PC-3 (cell line): ENCODE results near the gene HIVEP3.

Experiments
- EZH2 ChIP-seq: fragments of 300-600 bp; sonication (generic); IDR thresholded peaks from one replicate; pipeline ENCODE4 v1.6.1; 2017; ENCODE audit warnings: antibody characterized with exemption, mild to moderate bottlenecking, low read length; ENCODE audit not compliant: unreplicated experiment
- EZH2phosphoT487 ChIP-seq: fragments of 300-600 bp; sonication (generic); IDR thresholded peaks from 2 replicates; pipeline ENCODE4 v1.6.1; 2018; ENCODE audit warnings: mild to moderate bottlenecking, antibody characterized with exemption, low read length, borderline replicate concordance
- TF ChIP-seq, protein P1 (sequence below): fragments of 300-600 bp; sonication (generic); conservative IDR thresholded peaks from 2 replicates; pipeline ENCODE4 v1.5.1; 2017; ENCODE audit warnings: antibody characterized with exemption, low read depth, mild to moderate bottlenecking, low read length

DNA sequence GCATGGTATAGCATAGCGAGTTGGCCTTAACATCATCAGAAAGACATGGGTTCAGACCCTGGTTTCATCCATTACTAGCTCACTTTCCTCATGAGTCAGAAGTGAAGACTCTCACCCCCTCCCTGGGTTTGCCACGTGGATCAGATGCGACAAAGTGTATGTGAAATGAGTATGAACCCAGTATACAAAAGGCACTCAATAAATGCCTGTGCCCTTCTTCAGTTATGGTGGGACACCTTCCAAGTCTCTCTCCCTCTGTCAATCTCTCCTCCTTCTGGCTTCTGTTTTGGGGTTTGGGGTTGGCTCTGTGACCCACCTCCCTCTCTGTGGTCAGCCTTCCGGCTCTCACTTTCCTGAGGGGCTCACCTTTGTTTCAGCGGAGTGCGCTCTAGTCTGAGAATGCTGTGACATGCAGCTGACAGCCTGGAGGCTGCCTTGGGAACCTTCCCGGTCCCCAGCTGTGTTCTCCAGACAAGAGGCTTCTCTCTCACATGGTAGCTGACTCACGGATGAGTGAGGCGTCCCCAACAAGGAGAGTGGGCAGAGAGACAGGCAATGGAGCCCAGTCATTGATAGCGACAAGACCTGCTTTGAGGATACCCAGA, 279.3 kb downstream of the HIVEP3 start:
- TF ChIP-seq, protein P1, sequence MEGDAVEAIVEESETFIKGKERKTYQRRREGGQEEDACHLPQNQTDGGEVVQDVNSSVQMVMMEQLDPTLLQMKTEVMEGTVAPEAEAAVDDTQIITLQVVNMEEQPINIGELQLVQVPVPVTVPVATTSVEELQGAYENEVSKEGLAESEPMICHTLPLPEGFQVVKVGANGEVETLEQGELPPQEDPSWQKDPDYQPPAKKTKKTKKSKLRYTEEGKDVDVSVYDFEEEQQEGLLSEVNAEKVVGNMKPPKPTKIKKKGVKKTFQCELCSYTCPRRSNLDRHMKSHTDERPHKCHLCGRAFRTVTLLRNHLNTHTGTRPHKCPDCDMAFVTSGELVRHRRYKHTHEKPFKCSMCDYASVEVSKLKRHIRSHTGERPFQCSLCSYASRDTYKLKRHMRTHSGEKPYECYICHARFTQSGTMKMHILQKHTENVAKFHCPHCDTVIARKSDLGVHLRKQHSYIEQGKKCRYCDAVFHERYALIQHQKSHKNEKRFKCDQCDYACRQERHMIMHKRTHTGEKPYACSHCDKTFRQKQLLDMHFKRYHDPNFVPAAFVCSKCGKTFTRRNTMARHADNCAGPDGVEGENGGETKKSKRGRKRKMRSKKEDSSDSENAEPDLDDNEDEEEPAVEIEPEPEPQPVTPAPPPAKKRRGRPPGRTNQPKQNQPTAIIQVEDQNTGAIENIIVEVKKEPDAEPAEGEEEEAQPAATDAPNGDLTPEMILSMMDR, result no peak
- no peak for TF ChIP-seq EZH2phosphoT487
- TF ChIP-seq EZH2, result no peak
